ENCODE results near the gene NR2C1. TPM values are rescaled to one million over a fixed set of nuclear protein-coding genes. Genes with fewer than 3 reads are reported as not detected.

NR2C1 gene
- total and polyA plus RNA-seq, 9 of the 15 experiments (the other 6 are each of a cell fraction or from before 2014, with no cell fraction given) = 8.5 to 42.4 (median 35.6) TPM

- H3K36me3 ChIP-seq (ENCODE audit: control insufficient read depth, insufficient read depth, low read length) = peaks cover 21% of the 10 kb centered on the region
- BruUV-seq (replicated peaks) = no TSS peak
- 75% methylated on average over 3 of the region's 3 CpGs for WGBS (ENCODE audit: insufficient coverage, low coverage, missing lambda C conversion rate)
- no peaks in the 10 kb centered on the region; a peak in 1 of 5 replicates for H3K4me1 ChIP-seq (replicated peaks in 1 of 2; ENCODE audit: control insufficient read depth in 2 of 2, insufficient read depth in 2 of 2, low read length in 2 of 2)
- H4K20me1 ChIP-seq (replicated peaks; ENCODE audit: control insufficient read depth, insufficient read depth, low read length) = no peaks in the 10 kb centered on the region
- no peak overlapping the region for H3K27ac ChIP-seq (ENCODE audit: extremely low read depth, low read depth, low read length)
- H3K9me1 ChIP-seq (ENCODE audit: control insufficient read depth, insufficient read depth, low read length) = no peaks in the 10 kb centered on the region
- in situ Hi-C loops (cut with MboI) = no loop called here
- H3K9ac ChIP-seq (ENCODE audit: insufficient read depth in 1 of 2, low read depth in 2 of 2, low read length in 2 of 2) = no peak overlapping the region
- no peak for FAIRE-seq
- no peak overlapping the region for H3K4me3 ChIP-seq
- intact Hi-C loops (cut with micrococcal nuclease) = no loop called here
- H3K79me2 ChIP-seq (ENCODE audit: control insufficient read depth, insufficient read depth, low read length) = no peaks in the 10 kb centered on the region
- no peaks in the 10 kb centered on the region for H3K9me3 ChIP-seq (replicated peaks; ENCODE audit: control insufficient read depth, insufficient read depth, low read depth, low read length)
- no peak overlapping the region for H3K4me2 ChIP-seq (ENCODE audit: insufficient read depth, low read length)
- ChIA-PET POLR2A (no interaction called here), CTCF (ENCODE audit: low intra/inter-chr PET ratio) (no interaction called here)
- H3K27me3 ChIP-seq (ENCODE audit: control insufficient read depth in 2 of 2, insufficient read depth in 2 of 2, low read length in 2 of 2) = no peaks in the 10 kb centered on the region
- ATAC-seq = no peak
- H2AFZ ChIP-seq (ENCODE audit: low read depth, low read length) = no peak overlapping the region
- no peak for TF ChIP-seq TAF7 (tag; IDR thresholded peaks at IDR 0.05)
- TF ChIP-seq, protein P1, sequence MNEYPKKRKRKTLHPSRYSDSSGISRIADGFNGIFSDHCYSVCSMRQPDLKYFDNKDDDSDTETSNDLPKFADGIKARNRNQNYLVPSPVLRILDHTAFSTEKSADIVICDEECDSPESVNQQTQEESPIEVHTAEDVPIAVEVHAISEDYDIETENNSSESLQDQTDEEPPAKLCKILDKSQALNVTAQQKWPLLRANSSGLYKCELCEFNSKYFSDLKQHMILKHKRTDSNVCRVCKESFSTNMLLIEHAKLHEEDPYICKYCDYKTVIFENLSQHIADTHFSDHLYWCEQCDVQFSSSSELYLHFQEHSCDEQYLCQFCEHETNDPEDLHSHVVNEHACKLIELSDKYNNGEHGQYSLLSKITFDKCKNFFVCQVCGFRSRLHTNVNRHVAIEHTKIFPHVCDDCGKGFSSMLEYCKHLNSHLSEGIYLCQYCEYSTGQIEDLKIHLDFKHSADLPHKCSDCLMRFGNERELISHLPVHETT (CRISPR knock-in tag; conservative IDR thresholded peaks at IDR 0.05 in 1 of 2, IDR thresholded peaks at IDR 0.05 in 1 of 2) = no peak
- no peak for TF ChIP-seq ETS2 (tag; IDR thresholded peaks at IDR 0.05; ENCODE audit: borderline replicate concordance, poor library complexity, severe bottlenecking)
- no peak for TF ChIP-seq TBL1XR1 (IDR thresholded peaks at IDR 0.05; ENCODE audit: low read length in 2 of 2)
- TF ChIP-seq ZNF232 (CRISPR knock-in tag; IDR thresholded peaks at IDR 0.05) = no peak
- no peak for TF ChIP-seq FOXK2 (conservative IDR thresholded peaks at IDR 0.05 in 1 of 2, IDR thresholded peaks at IDR 0.05 in 1 of 2; ENCODE audit: low read depth in 2 of 2)
- no peak for TF ChIP-seq SMAD3 (CRISPR knock-in tag; conservative IDR thresholded peaks at IDR 0.05)
- TF ChIP-seq REST (IDR thresholded peaks at IDR 0.05; ENCODE audit: borderline replicate concordance) = no peak
- TF ChIP-seq REST (CRISPR knock-in tag; IDR thresholded peaks at IDR 0.05; ENCODE audit: low read depth) = no peak
- TF ChIP-seq JUN (IDR thresholded peaks at IDR 0.05; ENCODE audit: borderline replicate concordance, low read depth, low read length) = no peak
- TF ChIP-seq JUN (CRISPR knock-in tag; IDR thresholded peaks at IDR 0.05; ENCODE audit: borderline replicate concordance) = no peak
- no peak for TF ChIP-seq EP400 (IDR thresholded peaks at IDR 0.05)
- TF ChIP-seq RBM25 (IDR thresholded peaks at IDR 0.05; ENCODE audit: low read depth, low read length, severe bottlenecking) = no peak
- no peak for TF ChIP-seq HDAC1 (IDR thresholded peaks at IDR 0.05)
- DNase-seq (ENCODE audit: extremely low read depth in 1 of 4, low spot score in 3 of 4) = no peak
These were observed 15.0 kb upstream of the NR2C1 start for GRCh38 chr12:95088379-95088778.

Data from K562 (cell line).